ENCODE results near the gene LIFR. TPM values are rescaled to one million over a fixed set of nuclear protein-coding genes. Genes with fewer than 3 reads are reported as not detected.

The LIFR gene
- total RNA-seq, 1 donor = 39.8 TPM

DNA sequence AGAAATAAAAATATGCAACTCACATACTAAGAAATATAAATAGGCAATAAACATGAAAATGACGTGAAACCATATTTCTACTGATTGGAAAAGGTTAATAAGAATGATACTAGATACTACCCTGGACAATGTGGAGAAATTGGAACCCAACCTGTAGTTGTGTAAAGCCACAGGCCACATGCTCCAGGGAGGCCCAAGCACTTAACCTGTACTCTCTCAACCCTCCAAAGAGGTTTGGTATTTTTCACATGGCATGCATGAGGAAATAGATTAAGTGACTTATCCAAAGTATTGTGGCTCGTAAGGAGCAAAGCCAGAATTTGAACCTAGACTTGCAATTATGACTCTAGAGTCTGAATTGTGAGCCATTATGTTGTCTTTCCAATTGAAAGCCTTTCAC lies 13.4 kb downstream of the LIFR start:
- Histone ChIP-seq H3K27ac (ENCODE audit: low read depth, low read length) (no peak overlapping the region), H3K9me3 (ENCODE audit: low read depth, low read length) (no peaks in the 10 kb centered on the region), H3K27me3 (ENCODE audit: insufficient read depth, low read length) (no peaks in the 10 kb centered on the region), H3K4me2 (ENCODE audit: insufficient read depth, low read length) (no peak overlapping the region), H2AFZ (ENCODE audit: low read length) (no peak overlapping the region), H3K36me3 (ENCODE audit: insufficient read depth, low read length) (no peaks in the 10 kb centered on the region), H3K4me3 (ENCODE audit: insufficient read depth, low read length) (no peak overlapping the region), H3K4me1 (ENCODE audit: insufficient read depth, low read length) (peaks cover 15% of the 10 kb centered on the region), H3K79me2 (ENCODE audit: insufficient read depth, low read length) (peaks cover 63% of the 10 kb centered on the region), H4K20me1 (ENCODE audit: insufficient read depth, low read length) (no peaks in the 10 kb centered on the region)
- no peak for DNase-seq (ENCODE audit: insufficient read length, low spot score, missing footprints)
- no peak for TF ChIP-seq CTCF (IDR thresholded peaks at IDR 0.05; ENCODE audit: extremely low read depth, low read depth, low read length)

- TF ChIP-seq CTCF (IDR thresholded peaks at IDR 0.05; ENCODE audit: extremely low read depth, low read depth, low read length) = no peak
- H3K4me2 ChIP-seq (ENCODE audit: insufficient read depth, low read length) = no peak overlapping the region
- no peak overlapping the region for H3K4me3 ChIP-seq (ENCODE audit: insufficient read depth, low read length)
- H4K20me1 ChIP-seq (ENCODE audit: insufficient read depth, low read length) = no peaks in the 10 kb centered on the region
- H3K27ac ChIP-seq (ENCODE audit: low read depth, low read length) = no peak overlapping the region
- no peak overlapping the region for H2AFZ ChIP-seq (ENCODE audit: low read length)
- H3K36me3 ChIP-seq (ENCODE audit: insufficient read depth, low read length) = no peaks in the 10 kb centered on the region
- H3K27me3 ChIP-seq (ENCODE audit: insufficient read depth, low read length) = no peaks in the 10 kb centered on the region
- peaks cover 62% of the 10 kb centered on the region for H3K79me2 ChIP-seq (ENCODE audit: insufficient read depth, low read length)
- no peaks in the 10 kb centered on the region for H3K4me1 ChIP-seq (ENCODE audit: insufficient read depth, low read length)
- DNase-seq (ENCODE audit: insufficient read length, low spot score, missing footprints) = no peak
- H3K9me3 ChIP-seq (ENCODE audit: low read depth, low read length) = no peaks in the 10 kb centered on the region
Observed at GRCh38 chr5:38541174-38541725, 15.2 kb downstream of the LIFR start.

DNA sequence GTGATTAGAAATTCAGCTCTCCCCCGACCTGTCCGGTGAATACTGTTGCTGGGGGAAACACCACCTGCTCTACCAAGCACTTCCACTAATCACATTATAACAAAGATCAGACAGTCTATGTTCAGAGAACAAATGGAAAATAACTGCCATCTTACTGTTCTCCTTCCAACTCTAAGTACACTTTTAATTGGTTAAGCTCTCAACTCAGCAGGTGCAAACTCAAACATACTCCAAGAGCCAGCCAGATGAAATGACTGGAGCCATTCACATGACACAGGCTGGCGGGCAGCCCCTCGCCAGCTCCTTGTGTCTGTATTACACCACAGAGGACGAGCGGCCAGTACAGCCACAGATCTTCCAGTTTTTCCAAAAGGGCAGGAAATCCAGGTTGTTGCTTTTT lies 16.1 kb downstream of the LIFR start:
- no peaks in the 10 kb centered on the region for H3K27me3 ChIP-seq (ENCODE audit: insufficient read depth, low read length)
- peaks cover 70% of the 10 kb centered on the region for H3K79me2 ChIP-seq (ENCODE audit: insufficient read depth, low read length)
- no peaks in the 10 kb centered on the region for H3K4me1 ChIP-seq (ENCODE audit: insufficient read depth, low read length)
- TF ChIP-seq CTCF (IDR thresholded peaks at IDR 0.05; ENCODE audit: extremely low read depth, low read depth, low read length) = no peak
- H2AFZ ChIP-seq (ENCODE audit: low read length) = no peak overlapping the region
- DNase-seq (ENCODE audit: insufficient read length, low spot score, missing footprints) = no peak
- no peak overlapping the region for H3K4me2 ChIP-seq (ENCODE audit: insufficient read depth, low read length)
- no peak overlapping the region for H3K27ac ChIP-seq (ENCODE audit: low read depth, low read length)
- no peaks in the 10 kb centered on the region for H3K9me3 ChIP-seq (ENCODE audit: low read depth, low read length)
- H3K36me3 ChIP-seq (ENCODE audit: insufficient read depth, low read length) = no peaks in the 10 kb centered on the region
- no peaks in the 10 kb centered on the region for H4K20me1 ChIP-seq (ENCODE audit: insufficient read depth, low read length)
- no peak overlapping the region for H3K4me3 ChIP-seq (ENCODE audit: insufficient read depth, low read length)

DNA sequence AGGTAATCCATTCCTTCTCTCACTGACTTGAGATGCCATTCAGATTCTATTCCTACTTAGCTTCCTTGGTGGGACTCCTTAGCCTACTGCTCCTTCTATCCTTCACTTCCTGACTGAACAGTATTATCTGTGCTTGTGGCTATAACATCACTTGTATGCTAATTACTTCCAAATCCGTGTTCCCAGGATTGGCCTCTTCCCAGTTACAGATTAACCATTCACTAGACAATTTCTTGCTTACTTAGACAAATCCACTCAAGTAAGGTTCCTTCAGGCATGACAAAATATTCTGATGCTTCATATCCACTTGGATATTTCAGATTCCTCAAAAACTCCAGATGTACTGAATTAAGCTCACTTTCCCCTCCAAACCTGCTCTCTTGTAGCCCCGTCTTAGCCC lies 18.3 kb downstream of the LIFR start:
- no peak for DNase-seq (ENCODE audit: insufficient read length, low spot score, missing footprints)
- H3K27me3 ChIP-seq (ENCODE audit: insufficient read depth, low read length) = no peaks in the 10 kb centered on the region
- H3K4me2 ChIP-seq (ENCODE audit: insufficient read depth, low read length) = no peak overlapping the region
- no peak overlapping the region for H2AFZ ChIP-seq (ENCODE audit: low read length)
- H4K20me1 ChIP-seq (ENCODE audit: insufficient read depth, low read length) = no peaks in the 10 kb centered on the region
- no peak for TF ChIP-seq CTCF (IDR thresholded peaks at IDR 0.05; ENCODE audit: extremely low read depth, low read depth, low read length)
- H3K27ac ChIP-seq (ENCODE audit: low read depth, low read length) = no peak overlapping the region
- no peaks in the 10 kb centered on the region for H3K4me1 ChIP-seq (ENCODE audit: insufficient read depth, low read length)
- no peaks in the 10 kb centered on the region for H3K9me3 ChIP-seq (ENCODE audit: low read depth, low read length)
- H3K4me3 ChIP-seq (ENCODE audit: insufficient read depth, low read length) = no peak overlapping the region
- H3K79me2 ChIP-seq (ENCODE audit: insufficient read depth, low read length) = peaks cover 71% of the 10 kb centered on the region
- H3K36me3 ChIP-seq (ENCODE audit: insufficient read depth, low read length) = no peaks in the 10 kb centered on the region

Data from osteoblast (primary cell).